A549 treated with RU486 at 1 μM for 4 hours (cell line): ENCODE results near the gene LRRC40. TPM values are rescaled to one million over a fixed set of nuclear protein-coding genes. Genes with fewer than 3 reads are reported as not detected.

Experiments
- total RNA-seq: library from RNA; stranded (reverse); fragments of 200-300 nt; extraction: Qiagen RNA extraction; gene quantifications from 5 replicates; pipeline ENCODE4 v1.2.3, GENCODE V29; 2022; ENCODE audit warnings: low read depth

Gene LRRC40
- 2.7 to 11.4 TPM (median 9.8 TPM) in 5 replicates for total RNA-seq

GRCh38 chr1:70205434-70206118 lies at the start of gene LRRC40:
Gene LRRC40 (minus strand): TSS chr1:70205579. CDS start chr1:70205540, 39 bp downstream.

GRCh38 chr1:70221238-70222121 lies 16.1 kb upstream of the LRRC40 start, which contains the start of gene SRSF11:
Gene SRSF11 (plus strand): TSS chr1:70221380. CDS start chr1:70221637, 257 bp downstream.

Other genes with a start within 250 kb of the LRRC40 start
- gene SRSF11, start 15.8 kb upstream of the LRRC40 start, total RNA-seq, result 73.7 to 101 TPM (median 81.7 TPM) in 5 replicates
- gene ANKRD13C, start 149.1 kb upstream of the LRRC40 start, total RNA-seq, result 5.5 to 9.5 TPM (median 8.0 TPM) in 5 replicates
- gene CTH, start 205.7 kb upstream of the LRRC40 start, total RNA-seq, result 1.1 to 1.7 TPM (median 1.5 TPM) in 5 replicates